ENCODE results near the gene RAB11FIP4.
A peak's percentile ranks its signal among the peaks of the same experiment; 100 is the strongest.

RAB11FIP4 gene

GRCh38 chr17:31467502-31468256, 76.2 kb downstream of the RAB11FIP4 start:
- Histone ChIP-seq H3K27ac (ENCODE audit: extremely low read depth, low read depth, low read length) (no peak overlapping the region), H3K36me3 (ENCODE audit: control insufficient read depth in 2 of 2, insufficient read depth in 1 of 2, low read length in 2 of 2) (no peaks in the 10 kb centered on the region), H3K9me3 (ENCODE audit: control insufficient read depth, insufficient read depth, low read depth, low read length) (no peaks in the 10 kb centered on the region), H3K4me1 (ENCODE audit: control insufficient read depth, insufficient read depth, low read length) (no peaks in the 10 kb centered on the region), H3K4me3 (ENCODE audit: low read depth, low read length) (no peak overlapping the region)
- ChIA-PET POLR2A (interaction anchor here (1.7 kb wide), 1 partner anchor 20 kb away, joined by 6 read pairs; no protein-coding TSS in a partner anchor), CTCF (interaction anchor here (0.7 to 1.0 kb wide), 3 partner anchors 17 to 32 kb away, joined by 3 read pairs; no protein-coding TSS in a partner anchor)
- no peak for TF ChIP-seq ZNF777 (tag by site-specific recombination; IDR thresholded peaks at IDR 0.05; ENCODE audit: borderline replicate concordance)
- TF ChIP-seq ZIC2 (tag by site-specific recombination; IDR thresholded peaks at IDR 0.05): peak; percentile 44
- peak; percentile 54; the same call in 1 of the 2 replicates for TF ChIP-seq ZNF394 (tag by site-specific recombination; IDR thresholded peaks at IDR 0.05; ENCODE audit: borderline replicate concordance)
- no peak for TF ChIP-seq ZFP3 (tag by site-specific recombination; IDR thresholded peaks at IDR 0.05; ENCODE audit: low read depth)

GRCh38 chr17:31469959-31470358, 78.5 kb downstream of the RAB11FIP4 start:
- no peak for TF ChIP-seq WT1 (tag by site-specific recombination; IDR thresholded peaks at IDR 0.05)
- TF ChIP-seq ZIC2 (tag by site-specific recombination; IDR thresholded peaks at IDR 0.05): peak; percentile 66
- peak; percentile 33; the same call in 1 of the 2 replicates for TF ChIP-seq GLIS1 (tag by site-specific recombination; IDR thresholded peaks at IDR 0.05)
- H3K9me3 ChIP-seq (ENCODE audit: control insufficient read depth, insufficient read depth, low read depth, low read length): no peaks in the 10 kb centered on the region
- CTCF ChIA-PET: interaction anchor here (1.6 to 1.9 kb wide), 2 partner anchors 9 to 81 kb away, joined by 6 to 9 read pairs; no protein-coding TSS in a partner anchor
- no peaks in the 10 kb centered on the region for H3K36me3 ChIP-seq (ENCODE audit: control insufficient read depth in 2 of 2, insufficient read depth in 1 of 2, low read length in 2 of 2)
- POLR2A ChIA-PET: no interaction called here
- H3K4me3 ChIP-seq (ENCODE audit: low read depth, low read length): no peak overlapping the region
- no peaks in the 10 kb centered on the region for H3K4me1 ChIP-seq (ENCODE audit: control insufficient read depth, insufficient read depth, low read length)
- H3K27ac ChIP-seq (ENCODE audit: extremely low read depth, low read depth, low read length): no peak overlapping the region

DNA sequence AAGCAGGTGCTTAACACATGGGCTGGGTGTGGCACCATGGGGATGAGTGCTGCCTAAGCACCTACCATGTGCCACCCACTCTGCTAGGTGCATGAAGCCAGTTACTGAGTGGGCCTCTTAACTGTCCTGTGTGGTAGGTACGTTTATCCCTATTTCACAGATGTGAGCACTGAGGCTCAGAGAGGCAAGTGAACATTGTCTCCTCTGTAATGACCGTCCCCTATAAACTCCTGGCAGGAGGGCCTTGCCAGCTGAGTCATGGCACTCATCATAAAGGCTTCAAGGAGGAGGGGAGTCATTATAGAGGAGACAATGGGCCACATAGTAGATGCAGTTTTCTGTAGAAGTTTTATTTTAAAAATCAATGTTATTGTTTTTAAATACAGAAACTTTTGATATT, 79.1 kb downstream of the RAB11FIP4 start:
- POLR2A ChIA-PET: no interaction called here
- CTCF ChIA-PET: no interaction called here
- Histone ChIP-seq H3K9me3 (ENCODE audit: control insufficient read depth, insufficient read depth, low read depth, low read length) (no peaks in the 10 kb centered on the region), H3K27ac (ENCODE audit: extremely low read depth, low read depth, low read length) (no peak overlapping the region), H3K4me1 (ENCODE audit: control insufficient read depth, insufficient read depth, low read length) (no peaks in the 10 kb centered on the region), H3K36me3 (ENCODE audit: control insufficient read depth in 2 of 2, insufficient read depth in 1 of 2, low read length in 2 of 2) (no peaks in the 10 kb centered on the region), H3K4me3 (ENCODE audit: low read depth, low read length) (no peak overlapping the region)
- no peak for TF ChIP-seq ZNF561 (tag by site-specific recombination; IDR thresholded peaks at IDR 0.05; ENCODE audit: borderline replicate concordance)
- TF ChIP-seq GLIS1 (tag by site-specific recombination; IDR thresholded peaks at IDR 0.05): 0 out of 2 replicates have a peak, but pooled peaks have one; percentile 17

DNA sequence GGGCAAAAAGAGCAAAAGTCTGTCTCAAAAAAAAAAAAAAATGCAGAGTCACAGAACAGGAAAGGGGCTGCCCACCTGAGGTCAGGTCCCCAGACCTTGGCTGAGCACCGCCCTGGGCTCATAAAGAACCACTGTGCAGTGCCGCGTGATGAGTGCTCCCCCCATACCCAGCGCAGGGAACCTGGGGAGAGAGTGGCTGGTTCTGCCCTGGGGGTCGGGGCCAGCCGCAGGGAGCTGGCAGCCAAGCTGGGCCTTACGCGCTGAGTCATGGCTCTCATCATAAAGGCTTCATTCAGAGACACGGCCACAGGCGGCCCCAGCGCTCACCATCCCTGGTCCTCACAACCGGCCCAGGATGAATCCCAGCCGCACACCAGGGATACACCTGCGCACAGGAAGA, 80.7 kb downstream of the RAB11FIP4 start:
- no peak overlapping the region for H3K27ac ChIP-seq (ENCODE audit: extremely low read depth, low read depth, low read length)
- no peak overlapping the region for H3K4me3 ChIP-seq (ENCODE audit: low read depth, low read length)
- ChIA-PET POLR2A (interaction anchor here (0.8 kb wide), 1 partner anchor 13 kb away, joined by 3 read pairs; no protein-coding TSS in a partner anchor), CTCF (no interaction called here)
- H3K9me3 ChIP-seq (ENCODE audit: control insufficient read depth, insufficient read depth, low read depth, low read length): no peaks in the 10 kb centered on the region
- no peak for TF ChIP-seq KLF16 (tag by site-specific recombination; IDR thresholded peaks at IDR 0.05)
- TF ChIP-seq ZIC2 (tag by site-specific recombination; IDR thresholded peaks at IDR 0.05): peak; percentile 87
- no peaks in the 10 kb centered on the region for H3K4me1 ChIP-seq (ENCODE audit: control insufficient read depth, insufficient read depth, low read length)
- H3K36me3 ChIP-seq (ENCODE audit: control insufficient read depth in 2 of 2, insufficient read depth in 1 of 2, low read length in 2 of 2): no peaks in the 10 kb centered on the region

DNA sequence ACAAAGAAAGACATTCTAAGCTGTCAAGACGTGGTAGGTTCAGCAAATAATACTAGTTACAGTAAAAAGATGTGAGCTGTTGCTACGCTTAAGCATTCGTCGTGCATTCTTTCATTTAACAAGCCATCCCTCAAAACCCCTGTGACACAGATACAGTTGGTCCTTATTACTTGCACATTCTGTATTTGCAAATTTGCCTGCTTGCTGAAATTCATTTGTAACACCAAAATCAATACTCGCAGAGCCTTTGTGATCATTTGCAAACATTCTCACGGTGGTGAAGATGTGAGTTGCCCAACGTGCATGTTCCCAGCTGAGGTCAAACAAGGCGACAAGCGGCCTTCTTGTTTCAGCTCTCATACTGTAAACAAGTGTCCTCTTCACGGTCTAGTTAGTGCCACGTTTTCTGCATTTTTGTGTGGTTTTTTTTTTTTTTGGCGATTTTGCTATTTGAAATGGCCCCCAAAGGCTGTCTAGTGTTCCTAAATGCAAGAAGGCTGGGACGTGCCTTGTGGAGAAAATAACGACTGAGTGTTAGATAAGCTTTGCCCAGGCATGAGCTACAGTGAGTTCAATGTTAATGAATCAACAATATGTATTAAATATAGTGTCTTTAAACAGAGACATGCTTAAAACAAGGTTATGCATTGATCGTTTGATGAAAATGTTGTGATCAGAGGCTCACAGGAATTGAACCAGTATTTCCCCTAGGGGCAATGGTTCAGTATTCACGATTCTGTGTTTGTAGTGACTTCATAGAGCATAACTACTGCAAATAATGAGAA, 84.1 kb downstream of the RAB11FIP4 start:
- Histone ChIP-seq H3K4me1 (ENCODE audit: control insufficient read depth, insufficient read depth, low read length) (no peaks in the 10 kb centered on the region), H3K36me3 (ENCODE audit: control insufficient read depth in 2 of 2, insufficient read depth in 1 of 2, low read length in 2 of 2) (no peaks in the 10 kb centered on the region), H3K4me3 (ENCODE audit: low read depth, low read length) (no peak overlapping the region), H3K27ac (ENCODE audit: extremely low read depth, low read depth, low read length) (no peak overlapping the region), H3K9me3 (ENCODE audit: control insufficient read depth, insufficient read depth, low read depth, low read length) (no peaks in the 10 kb centered on the region)
- CTCF ChIA-PET: interaction anchor here (0.7 kb wide), 1 partner anchor 38 kb away, joined by 3 read pairs; no protein-coding TSS in a partner anchor
- POLR2A ChIA-PET: interaction anchor here (1.1 kb wide), 1 partner anchor 12 kb away, joined by 4 read pairs; no protein-coding TSS in a partner anchor
- TF ChIP-seq ZNF292 (tag by site-specific recombination; IDR thresholded peaks at IDR 0.05; ENCODE audit: borderline replicate concordance, low read depth) (no peak), ZNF112 (tag by site-specific recombination; IDR thresholded peaks at IDR 0.05) (no peak), ZBTB21 (tag by site-specific recombination; IDR thresholded peaks at IDR 0.05) (no peak), ZNF335 (tag by site-specific recombination; conservative IDR thresholded peaks at IDR 0.05) (no peak), ZNF623 (tag by site-specific recombination; IDR thresholded peaks at IDR 0.05) (no peak), ZNF510 (tag by site-specific recombination; IDR thresholded peaks at IDR 0.05; ENCODE audit: insufficient replicate concordance) (no peak), KLF7 (tag by site-specific recombination; IDR thresholded peaks at IDR 0.05; ENCODE audit: borderline replicate concordance) (no peak), ZNF202 (tag by site-specific recombination; IDR thresholded peaks at IDR 0.05; ENCODE audit: borderline replicate concordance) (no peak), ZNF350 (tag by site-specific recombination; IDR thresholded peaks at IDR 0.05) (no peak), ZNF211 (tag by site-specific recombination; IDR thresholded peaks at IDR 0.05; ENCODE audit: low read depth) (no peak), ZNF629 (tag by site-specific recombination; IDR thresholded peaks at IDR 0.05) (no peak), REPIN1 (tag by site-specific recombination; IDR thresholded peaks at IDR 0.05; ENCODE audit: low read depth) (no peak), ZNF610 (tag by site-specific recombination; IDR thresholded peaks at IDR 0.05; ENCODE audit: borderline replicate concordance) (no peak), ZNF354C (tag by site-specific recombination; IDR thresholded peaks at IDR 0.05; ENCODE audit: borderline replicate concordance, low read depth) (no peak)

Data from HEK293 (cell line).